Pancreas (tissue), 10 donors: ENCODE results near the gene ARL2BP. TPM values are rescaled to one million over a fixed set of nuclear protein-coding genes. Genes with fewer than 3 reads are reported as not detected.
"Not testable (repeated sequence)": the region's sequence is repeated elsewhere in the genome, so short reads cannot be mapped to it uniquely, and the experiment has no call there.

Experiments used
- ATAC-seq, 4 donors: fragments of 200-7000 bp; cut with Tn5 transposase; one replicate each; pipeline versions ENCODE4 v1.8.0 to v1.9.1; 2020; ENCODE audit warnings: mild to moderate bottlenecking in 4 of 4, moderate library complexity in 4 of 4
- DNase-seq, 6 donors: peaks; one replicate each; pipeline ENCODE4 v3.0.0-alpha.2; 2020
- FAIRE-seq: peaks from 2 replicates; lab custom pipeline; 2012; peaks lifted over from hg19 to GRCh38; lab: Jason Lieb, UNC
- H3K27ac ChIP-seq, 4 donors: fragments of 200-600 bp; sonication (generic); 1 replicate in 3 of 4; 2 replicates in 1 of 4; pipeline versions ENCODE4 v1.5.0 to v1.8.0; 2020
- H3K27me3 ChIP-seq, 4 donors: fragments of 200-600 bp; one replicate each; pipeline ENCODE4 v1.8.0; 2021
- H3K36me3 ChIP-seq, 3 donors: fragments of 200-600 bp; sonication (generic) in 1 of 3; one replicate each; pipeline versions ENCODE4 v1.5.0 to v1.8.0; 2020 to 2021
- H3K4me1 ChIP-seq, 3 donors: fragments of 200-600 bp; one replicate each; pipeline ENCODE4 v1.8.0; 2021
- H3K4me3 ChIP-seq, 4 donors: fragments of 200-600 bp; sonication (generic) in 2 of 4; one replicate each; pipeline versions ENCODE4 v1.5.0 to v1.8.0; 2020 to 2021
- H3K9me3 ChIP-seq, 4 donors: fragments of 200-600 bp; one replicate each; pipeline ENCODE4 v1.8.0; 2021
- WGBS, 2 donors: extraction: QIAGEN DNeasy Blood & Tissue Kit; methylation state at CpG; one replicate each; pipeline ENCODE4 v1.1.7; 2013; 5-methylcytosine and 5-hydroxymethylcytosine counted together
- intact Hi-C, 3 donors: fragments of 100-400 bp; cut with DNase I; formaldehyde crosslinking; loops; one replicate each; pipeline versions ENCODE4 v1.11.1 to v1.14.2; 2022
- polyA plus RNA-seq, 2 donors: library from polyadenylated mRNA; stranded (reverse); fragments of 200-250 nt; gene quantifications; one replicate each; pipeline ENCODE4 v1.2.3, GENCODE V29; 2013
- total RNA-seq, 6 donors: library from RNA; stranded (reverse); fragmentation: NEBNext Ultra II Directional in 4 of 6; extraction: Animal tissue kit (Norgen Biotek cat#: 25700) in 4 of 6; gene quantifications; one replicate each; pipeline versions ENCODE4 v1.2.1 to v1.2.4, GENCODE V29; 2021 to 2023
- TF ChIP-seq, protein P1 (sequence below), 4 donors: fragments of 200-600 bp; sonication (generic) in 3 of 4; IDR thresholded peaks; one replicate each; pipeline versions ENCODE4 v1.5.0 to v1.8.0; 2021; ENCODE audit warnings: antibody characterized with exemption in 4 of 4
- donor health status: healthy with polysubstance abuse.
- donor health status: DM: no; HTN: no; CAD: no; lungs with moderate emphysema.
- donor health status: DM: no; HTN: no; CAD: no.
- donor health status: control.
- donor health status: control.
- donor health status: Bipolar disorder and iron deficiency.
- donor health status: DM: yes; HTN: yes; CAD: no.
- donor health status: DM: no; HTN: no; CAD: no.
- donor health status: DM: no; HTN: no; CAD: no.
- donor health status: DM: yes; HTN: yes; CAD: no.

ARL2BP gene
- total RNA-seq (10 to 100 TPM; 12.3 to 22.5 (median 14.7) TPM), polyA plus RNA-seq (10 to 100 TPM; 10.8 to 20.2 TPM)

DNA sequence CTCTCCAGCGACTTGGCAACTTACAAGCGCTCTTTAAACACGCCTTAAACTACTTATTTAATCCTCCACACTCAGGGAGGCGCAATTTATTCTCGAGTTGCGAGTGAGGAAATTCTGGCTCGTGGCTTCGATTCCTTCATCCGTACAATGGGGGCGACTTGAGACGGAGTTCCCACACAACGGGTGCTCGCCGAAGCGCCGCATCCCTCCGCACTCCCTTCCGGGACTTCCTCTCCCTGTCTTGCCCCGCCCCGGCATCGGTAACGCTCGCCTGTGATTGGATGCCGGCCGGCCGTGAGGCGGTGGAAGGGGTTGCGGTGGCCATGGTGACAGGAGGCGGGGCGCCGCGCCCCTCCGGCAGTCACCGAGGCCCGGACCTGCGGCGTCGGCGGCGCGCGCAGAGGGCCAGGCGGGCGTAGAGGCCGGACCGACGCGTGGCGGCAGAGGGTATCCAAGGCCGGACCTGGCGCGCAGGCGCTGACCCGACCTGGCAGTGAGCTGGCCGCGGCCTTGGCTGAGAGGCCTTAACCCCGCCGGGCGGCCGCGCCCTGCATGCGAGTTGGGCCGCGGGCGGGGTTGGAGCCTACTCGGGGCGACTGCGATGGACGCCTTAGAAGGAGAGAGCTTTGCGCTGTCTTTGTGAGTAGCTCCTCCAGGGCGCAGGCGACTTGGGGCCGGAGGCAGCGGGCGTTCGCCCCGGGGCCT is at the start of gene ARL2BP:
TSS of gene ARL2BP (plus strand) at position 493 of the 705 bp plus-strand sequence. CDS start at position 602, 109 bp downstream.
- ATAC-seq (peak; percentile 94 to 98 (median 96)), FAIRE-seq (peak; percentile 67), DNase-seq (peak; percentile 97 to 99 (median 98))
- TF ChIP-seq, protein P1, sequence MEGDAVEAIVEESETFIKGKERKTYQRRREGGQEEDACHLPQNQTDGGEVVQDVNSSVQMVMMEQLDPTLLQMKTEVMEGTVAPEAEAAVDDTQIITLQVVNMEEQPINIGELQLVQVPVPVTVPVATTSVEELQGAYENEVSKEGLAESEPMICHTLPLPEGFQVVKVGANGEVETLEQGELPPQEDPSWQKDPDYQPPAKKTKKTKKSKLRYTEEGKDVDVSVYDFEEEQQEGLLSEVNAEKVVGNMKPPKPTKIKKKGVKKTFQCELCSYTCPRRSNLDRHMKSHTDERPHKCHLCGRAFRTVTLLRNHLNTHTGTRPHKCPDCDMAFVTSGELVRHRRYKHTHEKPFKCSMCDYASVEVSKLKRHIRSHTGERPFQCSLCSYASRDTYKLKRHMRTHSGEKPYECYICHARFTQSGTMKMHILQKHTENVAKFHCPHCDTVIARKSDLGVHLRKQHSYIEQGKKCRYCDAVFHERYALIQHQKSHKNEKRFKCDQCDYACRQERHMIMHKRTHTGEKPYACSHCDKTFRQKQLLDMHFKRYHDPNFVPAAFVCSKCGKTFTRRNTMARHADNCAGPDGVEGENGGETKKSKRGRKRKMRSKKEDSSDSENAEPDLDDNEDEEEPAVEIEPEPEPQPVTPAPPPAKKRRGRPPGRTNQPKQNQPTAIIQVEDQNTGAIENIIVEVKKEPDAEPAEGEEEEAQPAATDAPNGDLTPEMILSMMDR (IDR thresholded peaks at IDR 0.05), result no peak
- Histone ChIP-seq H3K4me3 (peak within 1 kb of the TSS; percentile 58 to 85 (median 68)), H3K27me3 (no peaks in the 10 kb centered on the region), H3K4me1 (peaks cover 5 to 7% (median 5%) of the 10 kb centered on the region in 3 donors), H3K9me3 (no peaks in the 10 kb centered on the region), H3K36me3 (peaks cover 0 to 10% (median 10%) of the 10 kb centered on the region in 3 donors), H3K27ac (peak within 1 kb of the TSS; percentile 87 to 91 (median 88))
- intact Hi-C loops, result no loop called here
- WGBS, 2 donors, result 0% methylated on average over 63 to 77 of the region's 77 CpGs

DNA sequence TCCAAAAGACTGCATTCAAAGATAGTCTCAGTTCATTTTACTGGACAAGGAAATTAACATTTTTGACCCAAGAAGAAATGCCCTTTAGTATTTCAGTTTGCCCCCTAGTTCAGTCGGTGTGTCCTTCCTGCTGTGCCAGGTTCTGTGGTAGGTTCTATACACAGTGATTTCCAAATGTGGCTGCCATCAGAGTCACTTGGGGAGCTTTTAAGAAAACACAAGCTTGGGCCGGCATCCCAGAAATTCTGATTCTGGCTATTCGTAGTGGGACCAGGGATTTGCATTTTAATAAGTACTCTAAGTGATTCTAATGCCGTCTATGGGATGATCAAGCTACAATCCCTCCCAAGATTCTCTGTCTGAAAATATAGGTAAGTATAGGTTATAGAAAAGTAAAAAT is 48.8 kb upstream of the ARL2BP start:
- WGBS, 2 donors, result 62 to 77% methylated on average over 4 of the region's 4 CpGs
- TF ChIP-seq, protein P1 (IDR thresholded peaks at IDR 0.05), result no peak
- DNase-seq, result no peak
- H3K27me3 ChIP-seq, result no peaks in the 10 kb centered on the region
- H3K9me3 ChIP-seq, result no peaks in the 10 kb centered on the region
- intact Hi-C loops, result no loop called here
- no peak overlapping the region for H3K4me3 ChIP-seq
- no peaks in the 10 kb centered on the region for H3K36me3 ChIP-seq
- no peak for FAIRE-seq
- H3K4me1 ChIP-seq, result peaks cover 5 to 23% (median 10%) of the 10 kb centered on the region in 3 donors
- no peak for ATAC-seq
- no peak overlapping the region for H3K27ac ChIP-seq

DNA sequence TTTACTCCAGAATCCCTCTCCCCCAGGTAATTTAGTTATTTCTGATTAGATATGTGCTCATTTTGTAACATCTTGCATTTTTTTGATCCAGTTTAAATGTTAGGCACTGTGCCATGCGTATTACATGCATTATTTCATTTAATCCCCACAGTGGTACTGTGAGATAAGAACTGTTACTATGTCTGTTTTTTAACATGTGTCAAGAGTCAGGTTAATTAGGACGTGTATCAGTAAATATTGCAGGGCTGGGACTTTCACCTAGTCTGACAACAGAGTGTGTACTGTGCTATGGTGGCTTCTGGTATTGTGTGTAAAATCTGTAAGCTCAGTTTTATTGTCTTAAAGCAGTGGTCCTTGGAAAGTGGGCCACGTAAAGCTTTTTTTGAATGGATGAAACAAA is 48.3 kb upstream of the ARL2BP start:
- no peak for ATAC-seq

GRCh38 chr16:57200321-57200720 is 44.7 kb upstream of the ARL2BP start:
- H3K4me1 ChIP-seq, intact Hi-C loops, H3K27me3 ChIP-seq, FAIRE-seq, H3K27ac ChIP-seq, ATAC-seq, H3K4me3 ChIP-seq, H3K9me3 ChIP-seq, H3K36me3 ChIP-seq: not testable (repeated sequence)
- peak in 1 of 6 donors; percentile 49 for DNase-seq
- 95 to 98% methylated on average over 13 to 15 of the region's 24 CpGs for WGBS, 2 donors

More for the DNA sequence above, 48.3 kb upstream of the ARL2BP start:
- TF ChIP-seq, protein P1 (IDR thresholded peaks at IDR 0.05), result no peak
- intact Hi-C loops, result no loop called here
- Histone ChIP-seq H3K4me3 (no peak overlapping the region), H3K9me3 (no peaks in the 10 kb centered on the region), H3K36me3 (no peaks in the 10 kb centered on the region), H3K27ac (no peak overlapping the region), H3K4me1 (peaks cover 3 to 19% (median 5%) of the 10 kb centered on the region in 3 donors), H3K27me3 (no peaks in the 10 kb centered on the region)
- FAIRE-seq (no peak), DNase-seq (no peak)
- 51 to 59% methylated on average over 3 of the region's 3 CpGs for WGBS, 2 donors

- 92 to 94% methylated on average over 13 to 21 of the region's 27 CpGs for WGBS, 2 donors
- not testable (repeated sequence) for FAIRE-seq
These were observed 44.1 kb upstream of the ARL2BP start for GRCh38 chr16:57200926-57201325.

More at GRCh38 chr16:57200926-57201325, 44.1 kb upstream of the ARL2BP start:
- intact Hi-C loops, H3K4me3 ChIP-seq, H3K4me1 ChIP-seq, H3K27me3 ChIP-seq, H3K9me3 ChIP-seq, H3K27ac ChIP-seq, ATAC-seq: not testable (repeated sequence)
- H3K36me3 ChIP-seq, result peaks cover 0 to 15% (median 0%) of the 10 kb centered on the region in 3 donors
- peak in 1 of 6 donors; percentile 63 for DNase-seq
